SU-DHL-6 (cell line): Measurements from ENCODE around the gene ACTRT3.

Experiments used
- H2AFZ ChIP-seq: fragments of 200-600 bp; sonication (generic); 2 replicates; pipeline ENCODE4 v1.6.1; 2014; ENCODE audit warnings: low read depth, mild to moderate bottlenecking, moderate library complexity, mixed read lengths, antibody characterized with exemption, low read length; ENCODE audit not compliant: severe bottlenecking
- H3F3A ChIP-seq: fragments of 200-600 bp; shearing (Covaris generic); 2 replicates; pipeline ENCODE4 v1.6.0; 2016; ENCODE audit warnings: antibody characterized with exemption, mild to moderate bottlenecking; ENCODE audit not compliant: insufficient read depth
- H3K27ac ChIP-seq: fragments of 200-600 bp; sonication (generic); 2 replicates; pipeline ENCODE4 v1.5.1; 2016; ENCODE audit warnings: low read depth, mild to moderate bottlenecking, low read length, moderate library complexity, mixed read lengths
- H3K27me3 ChIP-seq: fragments of 200-600 bp; sonication (generic), shearing (Covaris generic); 2 replicates; pipeline ENCODE4 v1.6.0; 2014; ENCODE audit warnings: mild to moderate bottlenecking, low read length
- H3K36me3 ChIP-seq: fragments of 200-600 bp; sonication (generic); 2 replicates; pipeline ENCODE4 v1.6.1; 2014; ENCODE audit warnings: mild to moderate bottlenecking, low read length, mixed read lengths
- H3K4me2 ChIP-seq: fragments of 300-600, 200-600 bp; shearing (Covaris generic), sonication (generic); 2 replicates; pipeline ENCODE4 v1.6.0; 2014; ENCODE audit warnings: low read length, low read depth, mild to moderate bottlenecking; ENCODE audit not compliant: poor library complexity, severe bottlenecking
- H3K4me3 ChIP-seq: fragments of 200-600 bp; sonication (generic); 2 replicates; pipeline ENCODE4 v1.5.1; 2014; ENCODE audit warnings: antibody characterized with exemption, low read length, mild to moderate bottlenecking, mixed read lengths; ENCODE audit not compliant: insufficient read depth, poor library complexity, severe bottlenecking
- H3K79me2 ChIP-seq: fragments of 200-600 bp; sonication (generic); 2 replicates; pipeline ENCODE4 v1.6.1; 2014; ENCODE audit warnings: mild to moderate bottlenecking, low read length, moderate library complexity; ENCODE audit not compliant: insufficient read depth
- H3K9ac ChIP-seq: fragments of 200-600 bp; sonication (generic); 2 replicates; pipeline ENCODE4 v1.7.0; 2014; ENCODE audit warnings: mild to moderate bottlenecking, low read length
- H3K9me2 ChIP-seq: fragments of 200-600 bp; sonication (generic); replicated peaks from 2 replicates; pipeline ENCODE4 v1.6.1; 2014; ENCODE audit warnings: low read length; ENCODE audit not compliant: insufficient read depth
- H3K9me3 ChIP-seq: fragments of 200-600 bp; sonication (generic); 2 replicates; pipeline ENCODE4 v1.6.1; 2014; ENCODE audit warnings: low read length, mixed read lengths; ENCODE audit not compliant: insufficient read depth
- H4K20me1 ChIP-seq: fragments of 200-600 bp; sonication (generic); 2 replicates; pipeline ENCODE4 v1.6.1; 2014; ENCODE audit warnings: low read depth, mild to moderate bottlenecking, antibody characterized with exemption, low read length, moderate library complexity, mixed read lengths
- EZH2phosphoT487 ChIP-seq: fragments of 200-600 bp; sonication (generic), shearing (Covaris generic); conservative IDR thresholded peaks from 2 replicates; pipeline ENCODE4 v1.6.1; 2018; ENCODE audit warnings: mild to moderate bottlenecking, antibody characterized with exemption, low read length, moderate library complexity, mixed read lengths
- TF ChIP-seq, protein P1 (sequence below): fragments of 200-600 bp; sonication (generic); IDR thresholded peaks from one replicate; pipeline ENCODE4 v1.5.1; 2017; ENCODE audit warnings: antibody characterized with exemption, mild to moderate bottlenecking, low read length, moderate library complexity; ENCODE audit not compliant: insufficient read depth, poor library complexity, severe bottlenecking

The ACTRT3 gene

DNA sequence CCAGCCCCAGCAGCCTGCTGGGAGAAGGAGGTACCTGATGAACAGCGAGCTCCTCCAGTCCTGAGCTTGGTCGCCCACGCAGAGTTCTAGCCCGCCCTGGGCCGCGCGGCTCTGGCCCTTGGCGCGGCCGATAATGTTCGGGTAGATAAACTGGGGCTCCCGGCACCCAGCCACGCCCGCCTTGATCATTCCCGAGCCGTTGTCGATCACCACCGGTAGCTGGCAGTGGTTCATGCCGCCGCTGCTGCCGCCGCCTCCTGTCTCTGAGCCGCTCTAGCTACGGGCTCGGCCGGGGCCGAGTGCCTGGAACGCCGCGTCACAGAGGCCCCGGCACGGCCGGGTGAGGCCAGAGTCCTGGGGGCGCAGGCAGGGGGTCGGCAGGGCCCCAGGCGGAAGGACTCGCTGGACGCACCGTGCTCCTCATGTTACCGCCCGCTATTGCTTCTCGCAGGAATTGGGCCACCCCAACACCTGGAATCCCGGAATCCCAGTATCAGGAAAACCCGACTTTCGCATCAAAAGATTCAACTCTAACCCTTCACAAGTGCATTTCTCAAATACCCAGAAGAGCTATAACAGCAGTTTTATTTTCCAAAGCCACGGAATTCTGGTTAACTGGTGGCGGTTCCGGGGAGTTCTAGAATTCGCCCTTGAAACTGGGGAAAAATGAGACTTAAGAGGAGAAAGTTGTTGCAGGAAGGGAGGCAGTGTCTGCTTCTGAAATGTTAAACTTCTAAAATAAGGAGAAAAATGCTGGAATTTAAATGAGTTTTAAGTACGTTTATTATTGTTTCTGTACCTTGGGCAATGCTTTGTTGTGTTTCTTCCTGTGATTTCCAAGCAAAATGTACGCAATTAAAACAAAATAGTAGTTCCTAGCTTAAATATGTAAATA, at the start of gene ACTRT3:
TSS of gene ACTRT3 (minus strand) at position 275 of the 895 bp plus-strand sequence. CDS start at position 234, 41 bp downstream.
- peaks cover 49% of the 10 kb centered on the region for H3F3A ChIP-seq
- H3K27me3 ChIP-seq, result no peaks in the 10 kb centered on the region
- peak within 1 kb of the TSS; percentile 30 for H3K9ac ChIP-seq
- H3K36me3 ChIP-seq, result no peaks in the 10 kb centered on the region; the same call in 1 of the 2 replicates
- no peaks in the 10 kb centered on the region for H3K9me3 ChIP-seq
- peak within 1 kb of the TSS; percentile 31 for H3K4me3 ChIP-seq
- no peaks in the 10 kb centered on the region for H4K20me1 ChIP-seq
- no peaks in the 10 kb centered on the region for H3K9me2 ChIP-seq
- H2AFZ ChIP-seq, result peak within 1 kb of the TSS; percentile 81
- H3K79me2 ChIP-seq, result peaks cover 13% of the 10 kb centered on the region
- H3K27ac ChIP-seq, result no peak within 1 kb of the TSS
- TF ChIP-seq, protein P1, sequence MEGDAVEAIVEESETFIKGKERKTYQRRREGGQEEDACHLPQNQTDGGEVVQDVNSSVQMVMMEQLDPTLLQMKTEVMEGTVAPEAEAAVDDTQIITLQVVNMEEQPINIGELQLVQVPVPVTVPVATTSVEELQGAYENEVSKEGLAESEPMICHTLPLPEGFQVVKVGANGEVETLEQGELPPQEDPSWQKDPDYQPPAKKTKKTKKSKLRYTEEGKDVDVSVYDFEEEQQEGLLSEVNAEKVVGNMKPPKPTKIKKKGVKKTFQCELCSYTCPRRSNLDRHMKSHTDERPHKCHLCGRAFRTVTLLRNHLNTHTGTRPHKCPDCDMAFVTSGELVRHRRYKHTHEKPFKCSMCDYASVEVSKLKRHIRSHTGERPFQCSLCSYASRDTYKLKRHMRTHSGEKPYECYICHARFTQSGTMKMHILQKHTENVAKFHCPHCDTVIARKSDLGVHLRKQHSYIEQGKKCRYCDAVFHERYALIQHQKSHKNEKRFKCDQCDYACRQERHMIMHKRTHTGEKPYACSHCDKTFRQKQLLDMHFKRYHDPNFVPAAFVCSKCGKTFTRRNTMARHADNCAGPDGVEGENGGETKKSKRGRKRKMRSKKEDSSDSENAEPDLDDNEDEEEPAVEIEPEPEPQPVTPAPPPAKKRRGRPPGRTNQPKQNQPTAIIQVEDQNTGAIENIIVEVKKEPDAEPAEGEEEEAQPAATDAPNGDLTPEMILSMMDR, result no peak
- no peak for TF ChIP-seq EZH2phosphoT487
- peak within 1 kb of the TSS; percentile 59 for H3K4me2 ChIP-seq

DNA sequence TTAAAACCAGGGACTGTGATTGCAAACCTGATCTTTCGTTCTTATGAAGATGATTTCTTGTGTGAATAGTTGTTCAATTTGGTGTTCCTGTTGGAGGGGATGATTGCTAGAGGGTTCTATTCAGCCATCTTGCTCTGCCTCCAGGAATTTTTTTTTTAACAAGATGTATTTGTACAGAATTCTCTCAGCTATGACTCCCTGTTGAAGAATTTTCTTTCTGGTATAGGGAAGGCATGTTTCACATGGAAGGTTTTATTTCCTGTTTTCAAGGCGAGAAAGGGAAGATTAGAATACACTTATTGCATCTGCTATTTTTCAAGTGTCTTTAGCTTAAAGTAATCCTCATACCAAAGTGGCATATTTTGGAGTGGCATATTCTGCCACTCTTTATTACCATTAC, 49.0 kb upstream of the ACTRT3 start:
- H2AFZ ChIP-seq, result no peak overlapping the region
- no peaks in the 10 kb centered on the region for H3K36me3 ChIP-seq
- H3K79me2 ChIP-seq, result no peaks in the 10 kb centered on the region
- no peak overlapping the region for H3K9ac ChIP-seq
- H3K9me2 ChIP-seq, result no peaks in the 10 kb centered on the region
- no peak overlapping the region for H3K27ac ChIP-seq
- no peaks in the 10 kb centered on the region for H4K20me1 ChIP-seq
- no peaks in the 10 kb centered on the region for H3K9me3 ChIP-seq
- H3F3A ChIP-seq, result no peaks in the 10 kb centered on the region
- H3K4me3 ChIP-seq, result no peak overlapping the region
- no peak overlapping the region for H3K4me2 ChIP-seq
- TF ChIP-seq, protein P1, result no peak
- TF ChIP-seq EZH2phosphoT487, result no peak
- H3K27me3 ChIP-seq, result no peaks in the 10 kb centered on the region

DNA sequence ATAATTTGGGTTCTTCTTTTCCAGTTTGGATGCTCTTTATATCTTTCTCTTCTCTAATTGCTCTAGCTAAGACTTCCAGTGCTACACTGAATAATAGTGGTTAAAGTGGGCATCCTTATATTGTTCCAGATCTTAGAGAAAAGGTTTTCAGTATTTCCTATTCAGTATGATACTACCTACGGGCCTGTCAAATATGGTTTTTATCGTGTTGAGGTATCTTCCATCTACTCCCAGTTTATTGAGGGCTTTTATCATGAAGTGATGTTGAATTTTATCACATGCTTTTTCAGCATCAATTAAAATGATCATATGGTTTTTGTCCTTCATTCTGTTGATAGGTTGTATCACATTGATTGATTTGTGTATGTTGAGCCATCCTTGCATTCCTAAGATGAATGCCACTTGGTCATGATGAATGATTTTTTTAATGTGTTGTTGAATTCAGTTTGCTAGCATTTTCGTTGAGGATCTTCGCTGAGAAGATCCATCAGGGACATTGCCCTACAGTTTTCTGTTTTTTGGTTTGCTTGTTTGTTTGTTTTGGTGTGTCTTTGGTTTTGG, 46.3 kb upstream of the ACTRT3 start:
- Histone ChIP-seq H4K20me1 (no peaks in the 10 kb centered on the region), H3K9me2 (no peaks in the 10 kb centered on the region), H3K4me3 (no peak overlapping the region), H3K27me3 (no peaks in the 10 kb centered on the region), H3K36me3 (no peaks in the 10 kb centered on the region), H2AFZ (no peak overlapping the region), H3K9me3 (no peaks in the 10 kb centered on the region), H3F3A (0 out of 2 replicates have a peak, but pooled peaks cover 3% of the 10 kb centered on the region), H3K27ac (no peak overlapping the region), H3K79me2 (no peaks in the 10 kb centered on the region), H3K4me2 (no peak overlapping the region), H3K9ac (no peak overlapping the region)
- TF ChIP-seq EZH2phosphoT487, result no peak
- TF ChIP-seq, protein P1, result no peak
